OCI-LY3 (cell line): ENCODE measurements around the gene GPR84.

Experiments
- CTCF ChIP-seq: fragments of 200-600, 300-600 bp; sonication (generic); IDR thresholded peaks from 2 replicates; pipeline ENCODE4 v1.5.1; 2014; ENCODE audit warnings: antibody characterized with exemption, low read length, low read depth
- EZH2phosphoT487 ChIP-seq: fragments of 200-600 bp; shearing (Covaris generic); IDR thresholded peaks from 2 replicates; pipeline ENCODE4 v1.6.1; 2018; ENCODE audit warnings: antibody characterized with exemption, mixed run types, low read depth

- TF ChIP-seq CTCF (no peak), EZH2phosphoT487 (no peak)
These were observed 25.5 kb downstream of the GPR84 start for GRCh38 chr12:54338698-54339296.
